KMS-11 (cell line): ENCODE data around the gene TLK1.

ENCODE experiments used
- H2AFZ ChIP-seq: fragments of 200-600 bp; sonication (generic); 2 replicates; pipeline ENCODE4 v1.6.1; 2016; ENCODE audit warnings: antibody characterized with exemption, mixed run types, low read depth
- H3K27ac ChIP-seq: fragments of 200-600 bp; sonication (generic); 2 replicates; pipeline ENCODE4 v1.6.1; 2016; ENCODE audit warnings: mild to moderate bottlenecking, mixed run types
- H3K27me3 ChIP-seq: fragments of 200-600 bp; sonication (generic); 2 replicates; pipeline ENCODE4 v1.6.1; 2017; ENCODE audit warnings: mild to moderate bottlenecking, low read depth, mixed run types, moderate library complexity; ENCODE audit not compliant: insufficient read depth
- H3K36me3 ChIP-seq: fragments of 200-600 bp; sonication (generic); 2 replicates; pipeline ENCODE4 v1.6.1; 2017; ENCODE audit warnings: mild to moderate bottlenecking, mixed run types; ENCODE audit not compliant: insufficient read depth
- H3K4me1 ChIP-seq: fragments of 200-600 bp; sonication (generic); 2 replicates; pipeline ENCODE4 v1.6.1; 2016; ENCODE audit warnings: mild to moderate bottlenecking, low read depth, mixed run types; ENCODE audit not compliant: poor library complexity, severe bottlenecking
- H3K4me2 ChIP-seq: fragments of 200-600 bp; sonication (generic); 2 replicates; pipeline ENCODE4 v1.7.0; 2016; ENCODE audit warnings: mild to moderate bottlenecking, mixed run types
- H3K4me3 ChIP-seq: fragments of 200-600 bp; sonication (generic); IDR thresholded peaks from 2 replicates; pipeline ENCODE4 v1.6.1; 2017; ENCODE audit warnings: low read depth, low read length, mixed read lengths; ENCODE audit not compliant: insufficient read depth
- H3K79me2 ChIP-seq: fragments of 200-600 bp; sonication (generic); 2 replicates; pipeline ENCODE4 v1.6.1; 2016; ENCODE audit warnings: low read depth, mixed run types; ENCODE audit not compliant: insufficient read depth
- H3K9ac ChIP-seq: fragments of 200-600 bp; sonication (generic); 2 replicates; pipeline ENCODE4 v1.6.1; 2016; ENCODE audit warnings: mild to moderate bottlenecking, mixed run types
- H4K20me1 ChIP-seq: fragments of 200-600 bp; sonication (generic); 2 replicates; pipeline ENCODE4 v1.6.1; 2016; ENCODE audit warnings: mild to moderate bottlenecking, mixed run types; ENCODE audit not compliant: insufficient read depth
- CTCF ChIP-seq: fragments of 200-600 bp; sonication (generic); conservative IDR thresholded peaks from 2 replicates; pipeline ENCODE4 v1.6.1; 2017; ENCODE audit warnings: low read depth, mild to moderate bottlenecking, antibody characterized with exemption, low read length, moderate library complexity, mixed read lengths

The TLK1 gene

GRCh38 chr2:171205551-171205950 is 44.9 kb upstream of the TLK1 start:
- no peak overlapping the region for H3K4me2 ChIP-seq
- H3K79me2 ChIP-seq, result no peaks in the 10 kb centered on the region
- no peaks in the 10 kb centered on the region for H3K4me1 ChIP-seq
- no peaks in the 10 kb centered on the region for H4K20me1 ChIP-seq
- TF ChIP-seq CTCF, result no peak
- no peak overlapping the region for H3K27ac ChIP-seq
- H3K27me3 ChIP-seq, result no peaks in the 10 kb centered on the region
- H3K4me3 ChIP-seq, result no peak overlapping the region
- no peak overlapping the region for H2AFZ ChIP-seq
- H3K9ac ChIP-seq, result no peak overlapping the region
- H3K36me3 ChIP-seq, result no peaks in the 10 kb centered on the region

DNA sequence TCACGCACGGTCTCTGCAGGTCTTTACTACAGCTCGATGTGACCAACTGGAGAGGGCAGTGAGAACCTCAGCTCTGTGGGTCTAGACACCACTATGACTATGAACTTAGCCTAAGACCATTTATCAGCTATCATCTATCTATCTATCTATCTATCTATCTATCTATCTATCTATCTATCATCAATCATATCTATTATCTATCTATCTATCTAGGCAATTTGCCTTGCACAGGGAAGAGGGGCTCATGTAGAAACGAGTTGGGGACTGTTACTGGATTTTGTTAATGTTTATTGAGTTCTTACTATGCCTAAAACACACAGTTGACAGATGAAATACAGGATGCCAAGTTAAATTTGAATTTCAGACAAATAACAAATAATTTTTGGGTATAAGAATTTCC is 41.1 kb upstream of the TLK1 start:
- Histone ChIP-seq H3K4me3 (no peak overlapping the region), H4K20me1 (no peaks in the 10 kb centered on the region), H2AFZ (no peak overlapping the region), H3K9ac (no peak overlapping the region), H3K79me2 (no peaks in the 10 kb centered on the region), H3K4me1 (no peaks in the 10 kb centered on the region), H3K27ac (no peak overlapping the region), H3K4me2 (no peak overlapping the region), H3K36me3 (no peaks in the 10 kb centered on the region), H3K27me3 (no peaks in the 10 kb centered on the region)
- no peak for TF ChIP-seq CTCF

DNA sequence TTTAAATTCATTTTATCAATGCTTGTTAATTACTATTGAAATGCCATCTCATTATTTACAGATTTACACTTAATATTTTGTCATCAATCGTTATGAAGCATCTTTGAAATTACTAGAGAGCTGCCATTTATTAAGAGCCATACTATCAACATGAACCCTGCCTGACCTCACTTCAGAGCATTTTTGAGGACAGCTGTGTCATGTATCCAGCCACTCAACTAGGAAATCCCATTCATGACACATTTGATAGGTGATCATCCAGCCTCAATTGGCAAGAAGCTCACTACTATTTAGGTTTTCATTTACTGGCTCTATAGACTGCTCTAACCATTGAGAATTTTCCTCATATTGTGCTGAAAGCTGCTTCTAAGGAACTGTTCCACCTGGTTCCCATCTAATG is 40.6 kb upstream of the TLK1 start:
- Histone ChIP-seq H2AFZ (no peak overlapping the region), H3K27ac (no peak overlapping the region), H4K20me1 (no peaks in the 10 kb centered on the region), H3K4me1 (no peaks in the 10 kb centered on the region), H3K79me2 (no peaks in the 10 kb centered on the region), H3K27me3 (no peaks in the 10 kb centered on the region), H3K9ac (no peak overlapping the region), H3K4me3 (no peak overlapping the region), H3K36me3 (no peaks in the 10 kb centered on the region), H3K4me2 (no peak overlapping the region)
- no peak for TF ChIP-seq CTCF

GRCh38 chr2:171200469-171200868 is 39.8 kb upstream of the TLK1 start:
- Histone ChIP-seq H2AFZ (no peak overlapping the region), H3K27me3 (no peaks in the 10 kb centered on the region), H3K4me2 (no peak overlapping the region), H3K9ac (no peak overlapping the region), H3K79me2 (no peaks in the 10 kb centered on the region), H3K27ac (no peak overlapping the region), H3K4me3 (no peak overlapping the region), H4K20me1 (no peaks in the 10 kb centered on the region), H3K4me1 (no peaks in the 10 kb centered on the region), H3K36me3 (no peaks in the 10 kb centered on the region)
- TF ChIP-seq CTCF, result no peak

GRCh38 chr2:171191021-171191420 is 30.3 kb upstream of the TLK1 start:
- Histone ChIP-seq H3K4me2 (no peak overlapping the region), H3K27me3 (no peaks in the 10 kb centered on the region), H3K36me3 (no peaks in the 10 kb centered on the region), H3K79me2 (no peaks in the 10 kb centered on the region), H3K27ac (no peak overlapping the region), H2AFZ (no peak overlapping the region), H3K4me1 (no peaks in the 10 kb centered on the region), H3K9ac (no peak overlapping the region), H3K4me3 (no peak overlapping the region), H4K20me1 (no peaks in the 10 kb centered on the region)
- no peak for TF ChIP-seq CTCF
